HepG2 (cell line): Measurements from ENCODE around the gene THPO. TPM values are rescaled to one million over a fixed set of nuclear protein-coding genes. Genes with fewer than 3 reads are reported as not detected.

Source experiments
- ATAC-seq: fragments of 200-7000 bp; cut with Tn5 transposase; 3 replicates; pipeline ENCODE4 v1.9.1; 2020; ENCODE audit warnings: mild to moderate bottlenecking, moderate library complexity
- BruUV-seq: library from RNA; stranded (reverse); fragments of 400-500 nt; replicated peaks from 2 replicates; lab custom pipeline; 2021; lab: Mats Ljungman, UMichigan
- CTCF ChIA-PET: fragments of 300-600 bp; formaldehyde crosslinking; extraction: SDS; loops from one replicate; lab custom pipeline; 2021; ENCODE audit warnings: low total read pairs, inconsistent platforms, low intra/inter-chr PET ratio; lab: Yijun Ruan, JAX
- POLR2A ChIA-PET: fragments of 350-600 bp; sonication (Branson Sonifier 250); formaldehyde crosslinking; loops from one replicate; lab custom pipeline; 2020; ENCODE audit warnings: antibody characterized with exemption, inconsistent platforms; lab: Yijun Ruan, JAX
- DNase-seq: peaks from one replicate; pipeline ENCODE4 v3.0.0-alpha.2; 2015; ENCODE audit warnings: low spot score
- FAIRE-seq: peaks from 3 replicates; lab custom pipeline; 2011; peaks lifted over from hg19 to GRCh38; lab: Jason Lieb, UNC
- H2AFZ ChIP-seq: one replicate; pipeline ENCODE4 v1.6.1; 2011; ENCODE audit warnings: low read length, inconsistent platforms
- H3K27ac ChIP-seq: fragments of 300-600 bp; 3 replicates; pipeline ENCODE4 v1.8.0; 2011; ENCODE audit warnings: mixed run types, mild to moderate bottlenecking, mixed read lengths, low read length, inconsistent platforms; ENCODE audit not compliant: insufficient read depth; ENCODE audit errors: extremely low read length
- H3K27me3 ChIP-seq, 2 experiments: fragments of 200-600 bp in 1 of 2; 2 replicates in 1 of 2; 3 replicates in 1 of 2; pipeline versions ENCODE4 v1.6.0 to v1.8.0; 2011; ENCODE audit warnings: low read length in 2 of 2, mild to moderate bottlenecking in 2 of 2, moderate library complexity in 2 of 2, inconsistent platforms in 1 of 2; ENCODE audit not compliant: insufficient read depth in 2 of 2, control insufficient read depth in 1 of 2
- H3K36me3 ChIP-seq, 2 experiments: fragments of 200-600 bp in 1 of 2; replicated peaks in 1 of 2; 2 replicates in 1 of 2; 3 replicates in 1 of 2; pipeline versions ENCODE4 v1.5.1 to v1.8.0; 2011; ENCODE audit warnings: low read length in 2 of 2, inconsistent platforms in 1 of 2; ENCODE audit not compliant: insufficient read depth in 2 of 2, control insufficient read depth in 1 of 2
- H3K4me1 ChIP-seq: 2 replicates; pipeline ENCODE4 v1.5.1; 2012; ENCODE audit warnings: low read length, inconsistent platforms; ENCODE audit not compliant: insufficient read depth
- H3K4me2 ChIP-seq: 2 replicates; pipeline ENCODE4 v1.6.0; 2011; ENCODE audit warnings: low read depth, low read length, inconsistent platforms
- H3K4me3 ChIP-seq, 3 experiments: fragments of 200-600 bp in 1 of 3; sonication (generic), shearing (Covaris generic) in 1 of 3; replicated peaks in 1 of 3; 2 replicates each; pipeline ENCODE4 v1.5.1; 2011 to 2016; ENCODE audit warnings: low read length in 3 of 3, inconsistent platforms in 2 of 3, low read depth in 2 of 3, mild to moderate bottlenecking in 2 of 3, control low read depth in 1 of 3, mixed read lengths in 1 of 3; ENCODE audit not compliant: insufficient read depth in 1 of 3
- H3K79me2 ChIP-seq: one replicate; pipeline ENCODE4 v1.6.1; 2011; ENCODE audit warnings: low read length, inconsistent platforms; ENCODE audit not compliant: insufficient read depth
- H3K9ac ChIP-seq: 2 replicates; pipeline ENCODE4 v1.6.0; 2011; ENCODE audit warnings: mild to moderate bottlenecking, low read depth, low read length, inconsistent platforms; ENCODE audit not compliant: insufficient read depth
- H3K9me3 ChIP-seq: 2 replicates; pipeline ENCODE4 v1.5.1; 2012; ENCODE audit warnings: mild to moderate bottlenecking, low read length
- H4K20me1 ChIP-seq: 2 replicates; pipeline ENCODE4 v1.6.0; 2011; ENCODE audit warnings: inconsistent platforms, mild to moderate bottlenecking, low read length, moderate library complexity; ENCODE audit not compliant: insufficient read depth
- HNRNPUL1 ChIP-seq: fragments of 200-400 bp; formaldehyde crosslinking; IDR thresholded peaks from 2 replicates; pipeline ENCODE4 v1.6.1; 2017; ENCODE audit warnings: low read depth, mild to moderate bottlenecking, low read length, moderate library complexity
- MED1 ChIP-seq: sonication (generic); formaldehyde crosslinking; IDR thresholded peaks from 2 replicates; pipeline ENCODE4 v1.4.0; 2020; ENCODE audit warnings: missing genetic modification reagents
- RBM39 ChIP-seq: fragments of 200-400 bp; formaldehyde crosslinking; IDR thresholded peaks from one replicate; pipeline ENCODE4 v1.6.1; 2018; ENCODE audit warnings: antibody characterized with exemption, mild to moderate bottlenecking, low read depth, low read length; ENCODE audit not compliant: poor library complexity, severe bottlenecking
- SPEN ChIP-seq: sonication (generic); formaldehyde crosslinking; IDR thresholded peaks from 2 replicates; pipeline ENCODE4 v1.5.1; 2020; ENCODE audit warnings: low read depth, mild to moderate bottlenecking, missing genetic modification reagents
- TCF7 ChIP-seq: sonication (generic); IDR thresholded peaks from 2 replicates; pipeline ENCODE4 v1.6.1; 2016; ENCODE audit warnings: antibody characterized with exemption, low read depth
- TRIM24 ChIP-seq: sonication (generic); formaldehyde crosslinking; IDR thresholded peaks from 2 replicates; pipeline ENCODE4 v1.8.0; 2022; ENCODE audit warnings: mild to moderate bottlenecking, missing genetic modification reagents
- ZFY ChIP-seq: sonication (generic); formaldehyde crosslinking; IDR thresholded peaks from 2 replicates; pipeline ENCODE4 v1.4.0; 2020; ENCODE audit warnings: missing genetic modification reagents
- ZNF274 ChIP-seq: sonication (generic); formaldehyde crosslinking; IDR thresholded peaks from 2 replicates; pipeline ENCODE4 v1.5.1; 2020; ENCODE audit warnings: mild to moderate bottlenecking, missing genetic modification reagents
- ZNF335 ChIP-seq: sonication (generic); formaldehyde crosslinking; IDR thresholded peaks from 2 replicates; pipeline ENCODE4 v1.4.0; 2020; ENCODE audit warnings: missing genetic modification reagents
- ZNF441 ChIP-seq: sonication (generic); formaldehyde crosslinking; IDR thresholded peaks from 2 replicates; pipeline ENCODE4 v1.7.0; 2021; ENCODE audit warnings: missing genetic modification reagents, borderline replicate concordance
- ZNF530 ChIP-seq: sonication (generic); formaldehyde crosslinking; IDR thresholded peaks from 2 replicates; pipeline ENCODE4 v1.5.0; 2020; ENCODE audit warnings: low read depth, mild to moderate bottlenecking, missing genetic modification reagents
- ZNF644 ChIP-seq: IDR thresholded peaks from 2 replicates; pipeline ENCODE4 v1.6.1; 2016; ENCODE audit warnings: low read depth
- ZNF792 ChIP-seq: IDR thresholded peaks from 2 replicates; pipeline ENCODE4 v1.6.1; 2016
- ZNF883 ChIP-seq: sonication (generic); formaldehyde crosslinking; IDR thresholded peaks from 2 replicates; pipeline ENCODE4 v1.5.1; 2020; ENCODE audit warnings: mild to moderate bottlenecking, missing genetic modification reagents; ENCODE audit errors: not compliant biosample characterization
- ZSCAN20 ChIP-seq: sonication (generic); formaldehyde crosslinking; IDR thresholded peaks from 2 replicates; pipeline ENCODE4 v1.4.0; 2020; ENCODE audit warnings: missing genetic modification reagents, mild to moderate bottlenecking, borderline replicate concordance
- ZSCAN22 ChIP-seq: sonication (generic); formaldehyde crosslinking; IDR thresholded peaks from 2 replicates; pipeline ENCODE4 v1.4.0; 2020; ENCODE audit warnings: mild to moderate bottlenecking, missing genetic modification reagents
- WGBS: methylation state at CpG from one replicate; pipeline ENCODE4 v1.1.6; 2017; ENCODE audit warnings: low lambda C conversion rate; 5-methylcytosine and 5-hydroxymethylcytosine counted together
- in situ Hi-C: cut with HindIII; loops from 2 replicates; pipeline ENCODE4 v1.10.0; 2017; ENCODE audit warnings: low pct_unique_long_range_greater_than_20kb; ENCODE audit not compliant: extremely low pct_ligation_motif_present
- intact Hi-C: fragments of 100-400 bp; cut with micrococcal nuclease; formaldehyde crosslinking; loops from one replicate; pipeline ENCODE4 v1.10.0; 2022; ENCODE audit not compliant: unreplicated experiment
- polyA plus RNA-seq, 8 experiments: library from polyadenylated mRNA; depleted of rRNA in 3 of 8; stranded (reverse) in 7 of 8; unstranded in 1 of 8; fragments of >200 nt; fragmentation: Illumina TruSeq in 4 of 8; extraction: Trizol in 4 of 8; gene quantifications; 2 replicates each; pipeline versions ENCODE4 v1.2.1 to v1.2.3, GENCODE V29; 2011 to 2016; ENCODE audit warnings: low read depth in 4 of 8, missing spikeins in 1 of 8, mixed read lengths in 1 of 8; ENCODE audit not compliant: insufficient read depth in 1 of 8
- total RNA-seq, 5 experiments: library from RNA; depleted of rRNA; stranded (reverse); fragments of >200 nt; fragmentation: Illumina TruSeq; extraction: Trizol; gene quantifications; 2 replicates each; pipeline ENCODE4 v1.2.3, GENCODE V29; 2016; ENCODE audit warnings: low read depth in 1 of 5
- TF ChIP-seq, protein P1 (sequence below): sonication (generic); formaldehyde crosslinking; IDR thresholded peaks from 2 replicates; pipeline ENCODE4 v1.5.0; 2020; ENCODE audit warnings: mild to moderate bottlenecking, missing genetic modification reagents
- TF ChIP-seq, protein P2 (sequence below): sonication (generic); formaldehyde crosslinking; IDR thresholded peaks from 2 replicates; pipeline ENCODE4 v1.5.0; 2020; ENCODE audit warnings: missing genetic modification reagents
- TF ChIP-seq, protein P3 (sequence below): sonication (generic); formaldehyde crosslinking; IDR thresholded peaks from 2 replicates; pipeline ENCODE4 v1.4.0; 2020; ENCODE audit warnings: mild to moderate bottlenecking, missing genetic modification reagents

The THPO gene
- total and polyA plus RNA-seq, 2 of the 13 experiments (the other 11 are each of a cell fraction or from before 2014, with no cell fraction given): 2.8 to 4.8 TPM

DNA sequence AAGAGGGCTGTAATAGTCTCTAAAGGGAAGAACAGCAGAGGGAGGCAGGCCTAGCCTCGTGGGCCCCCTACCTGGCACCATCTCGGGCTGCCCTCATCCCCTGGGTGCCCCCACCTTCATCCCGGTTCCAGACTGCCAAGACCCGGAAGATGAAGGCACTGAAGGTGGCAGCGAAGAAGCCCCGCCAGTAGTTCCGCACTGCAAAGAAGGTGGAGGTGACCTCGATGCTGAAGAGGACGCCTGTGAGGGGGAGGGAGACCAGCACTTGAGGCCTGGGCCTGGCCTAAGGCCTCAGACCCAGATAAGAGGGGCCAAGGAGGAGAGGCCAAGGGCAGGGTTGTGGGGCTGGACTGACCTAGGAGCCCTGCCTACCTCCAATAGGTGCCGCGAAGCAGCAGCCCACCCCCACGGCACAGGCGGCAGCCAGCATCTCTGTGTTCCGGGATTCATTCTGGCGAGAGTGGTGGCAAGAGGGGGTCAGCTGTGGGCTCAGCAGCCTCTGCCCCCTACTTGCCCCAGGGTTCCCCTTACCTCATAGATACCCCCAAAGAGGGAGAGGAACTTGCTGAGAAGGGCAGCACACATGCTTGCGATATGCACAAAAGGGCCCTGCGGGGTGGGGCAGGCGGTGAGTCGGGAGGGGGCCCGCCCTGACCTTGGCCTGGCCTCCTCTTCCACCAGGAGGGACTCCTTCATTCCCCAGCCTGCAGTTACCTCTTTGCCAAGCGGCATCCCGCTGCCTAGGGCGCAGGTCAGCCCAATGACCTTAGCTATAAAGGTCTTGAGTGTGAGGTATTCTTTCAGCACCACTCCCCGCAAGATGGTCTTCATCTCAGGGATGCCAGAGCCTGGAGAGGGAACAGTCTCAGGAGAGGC is 20.5 kb downstream of the THPO start (continued):
- TF ChIP-seq, protein P1, sequence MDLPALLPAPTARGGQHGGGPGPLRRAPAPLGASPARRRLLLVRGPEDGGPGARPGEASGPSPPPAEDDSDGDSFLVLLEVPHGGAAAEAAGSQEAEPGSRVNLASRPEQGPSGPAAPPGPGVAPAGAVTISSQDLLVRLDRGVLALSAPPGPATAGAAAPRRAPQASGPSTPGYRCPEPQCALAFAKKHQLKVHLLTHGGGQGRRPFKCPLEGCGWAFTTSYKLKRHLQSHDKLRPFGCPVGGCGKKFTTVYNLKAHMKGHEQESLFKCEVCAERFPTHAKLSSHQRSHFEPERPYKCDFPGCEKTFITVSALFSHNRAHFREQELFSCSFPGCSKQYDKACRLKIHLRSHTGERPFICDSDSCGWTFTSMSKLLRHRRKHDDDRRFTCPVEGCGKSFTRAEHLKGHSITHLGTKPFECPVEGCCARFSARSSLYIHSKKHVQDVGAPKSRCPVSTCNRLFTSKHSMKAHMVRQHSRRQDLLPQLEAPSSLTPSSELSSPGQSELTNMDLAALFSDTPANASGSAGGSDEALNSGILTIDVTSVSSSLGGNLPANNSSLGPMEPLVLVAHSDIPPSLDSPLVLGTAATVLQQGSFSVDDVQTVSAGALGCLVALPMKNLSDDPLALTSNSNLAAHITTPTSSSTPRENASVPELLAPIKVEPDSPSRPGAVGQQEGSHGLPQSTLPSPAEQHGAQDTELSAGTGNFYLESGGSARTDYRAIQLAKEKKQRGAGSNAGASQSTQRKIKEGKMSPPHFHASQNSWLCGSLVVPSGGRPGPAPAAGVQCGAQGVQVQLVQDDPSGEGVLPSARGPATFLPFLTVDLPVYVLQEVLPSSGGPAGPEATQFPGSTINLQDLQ: no peak
- TF ChIP-seq ZNF274 (CRISPR knock-in tag) (no peak), ZNF644 (CRISPR knock-in tag) (no peak), MED1 (CRISPR knock-in tag) (no peak), TCF7 (no peak)

DNA sequence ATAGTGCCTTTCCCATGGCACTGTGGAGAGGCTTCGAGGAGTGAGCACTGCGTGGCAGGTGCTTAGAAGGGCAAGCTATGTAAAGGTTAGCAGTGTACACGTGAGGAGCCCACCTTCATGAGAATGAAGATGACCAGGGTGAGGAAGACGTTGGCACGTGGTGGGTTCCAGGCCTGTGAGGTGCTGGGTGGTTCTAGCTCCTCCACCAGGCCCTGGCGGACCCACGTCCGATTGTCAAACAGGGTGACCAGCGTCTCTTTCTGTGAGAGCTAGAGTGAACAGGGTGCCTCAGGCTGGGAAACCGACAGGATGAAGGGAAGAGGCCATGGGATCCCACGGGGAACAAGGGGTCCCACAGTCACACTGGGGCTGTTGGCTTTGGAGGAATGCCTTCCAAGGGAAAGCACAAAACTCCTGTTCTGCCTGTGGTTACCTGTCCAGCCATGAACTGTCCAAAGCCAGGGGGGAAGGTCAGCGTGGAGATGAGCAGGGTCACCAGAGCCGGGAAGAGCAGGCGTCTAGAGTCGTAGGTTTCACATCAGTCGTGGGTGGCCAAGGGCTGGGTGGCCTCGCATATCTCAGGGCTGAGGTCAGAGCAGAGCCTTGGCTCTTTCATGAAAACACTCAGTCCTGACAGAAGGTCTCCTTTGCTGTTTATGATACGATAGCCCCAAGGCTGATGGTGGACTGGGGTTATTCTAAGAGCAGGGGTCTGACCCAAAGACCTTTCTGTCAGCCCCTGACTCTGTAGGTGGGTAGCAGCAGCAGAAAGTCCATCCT is 22.6 kb downstream of the THPO start:
- Histone ChIP-seq H3K27me3 (no peaks in the 10 kb centered on the region), H3K4me1 (peaks cover 35% of the 10 kb centered on the region), H2AFZ (no peak overlapping the region), H4K20me1 (0 out of 2 replicates have a peak, but pooled peaks cover 3% of the 10 kb centered on the region), H3K36me3 (peaks cover 15 to 59% of the 10 kb centered on the region in 2 experiments; a peak in 4 of 5 replicates), H3K9ac (no peak overlapping the region), H3K9me3 (no peaks in the 10 kb centered on the region), H3K4me2 (no peak overlapping the region), H3K4me3 (no peak overlapping the region), H3K79me2 (peaks cover 6% of the 10 kb centered on the region), H3K27ac (no peak overlapping the region)
- in situ Hi-C loops (no loop called here), intact Hi-C loops (no loop called here)
- ATAC-seq (no peak), DNase-seq (no peak), FAIRE-seq (no peak)
- ChIA-PET POLR2A (no interaction called here), CTCF (interaction anchor here (0.6 to 2.1 kb wide), 3 partner anchors 10 to 188 kb away, joined by 3 to 7 read pairs (median 5); no protein-coding TSS in a partner anchor)
- WGBS: 96% methylated on average over 15 of the region's 18 CpGs
- no TSS peak for BruUV-seq
- TF ChIP-seq ZNF530 (CRISPR knock-in tag): no peak
- TF ChIP-seq RBM39: no peak
- TF ChIP-seq, protein P2, sequence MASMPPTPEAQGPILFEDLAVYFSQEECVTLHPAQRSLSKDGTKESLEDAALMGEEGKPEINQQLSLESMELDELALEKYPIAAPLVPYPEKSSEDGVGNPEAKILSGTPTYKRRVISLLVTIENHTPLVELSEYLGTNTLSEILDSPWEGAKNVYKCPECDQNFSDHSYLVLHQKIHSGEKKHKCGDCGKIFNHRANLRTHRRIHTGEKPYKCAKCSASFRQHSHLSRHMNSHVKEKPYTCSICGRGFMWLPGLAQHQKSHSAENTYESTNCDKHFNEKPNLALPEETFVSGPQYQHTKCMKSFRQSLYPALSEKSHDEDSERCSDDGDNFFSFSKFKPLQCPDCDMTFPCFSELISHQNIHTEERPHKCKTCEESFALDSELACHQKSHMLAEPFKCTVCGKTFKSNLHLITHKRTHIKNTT (CRISPR knock-in tag): no peak
- TF ChIP-seq ZNF335 (CRISPR knock-in tag): no peak
- no peak for TF ChIP-seq HNRNPUL1
- TF ChIP-seq SPEN (CRISPR knock-in tag): no peak
- no peak for TF ChIP-seq ZNF883 (CRISPR knock-in tag)
- TF ChIP-seq TRIM24 (CRISPR knock-in tag): no peak
- TF ChIP-seq ZSCAN22: no peak
- TF ChIP-seq ZFY (CRISPR knock-in tag): no peak
- TF ChIP-seq ZNF792 (CRISPR knock-in tag): no peak
- no peak for TF ChIP-seq ZNF441 (CRISPR knock-in tag)
- TF ChIP-seq, protein P3, sequence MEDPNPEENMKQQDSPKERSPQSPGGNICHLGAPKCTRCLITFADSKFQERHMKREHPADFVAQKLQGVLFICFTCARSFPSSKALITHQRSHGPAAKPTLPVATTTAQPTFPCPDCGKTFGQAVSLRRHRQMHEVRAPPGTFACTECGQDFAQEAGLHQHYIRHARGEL (CRISPR knock-in tag): no peak
- no peak for TF ChIP-seq ZSCAN20
